HG02763 (cell line): ENCODE measurements around the gene TMCO4.

Experiments
- ATAC-seq: cut with Tn5 transposase; IDR thresholded peaks from one replicate; pipeline ENCODE4 v1.9.1; 2021; ENCODE audit warnings: mild to moderate bottlenecking, moderate library complexity; ENCODE audit not compliant: unreplicated experiment

Gene TMCO4

GRCh38 chr1:19723874-19724273, 75.8 kb downstream of the TMCO4 start:
- no peak for ATAC-seq

GRCh38 chr1:19720973-19721372, 78.7 kb downstream of the TMCO4 start:
- ATAC-seq = no peak

- ATAC-seq = no peak
These were observed 79.5 kb downstream of the TMCO4 start for GRCh38 chr1:19720174-19720573.

GRCh38 chr1:19717467-19717866, 82.2 kb downstream of the TMCO4 start:
- no peak for ATAC-seq

- no peak for ATAC-seq
These were observed 84.1 kb downstream of the TMCO4 start for GRCh38 chr1:19715334-19716203.

- ATAC-seq = no peak
These were observed 86.8 kb downstream of the TMCO4 start for GRCh38 chr1:19712928-19713327.

GRCh38 chr1:19710825-19711611, 88.7 kb downstream of the TMCO4 start:
- ATAC-seq = no peak

GRCh38 chr1:19709260-19709793, 90.4 kb downstream of the TMCO4 start:
- no peak for ATAC-seq

GRCh38 chr1:19708567-19709110, 91.1 kb downstream of the TMCO4 start:
- ATAC-seq = no peak

- no peak for ATAC-seq
These were observed 93.6 kb downstream of the TMCO4 start for GRCh38 chr1:19706136-19706535.

GRCh38 chr1:19705464-19705863, 94.3 kb downstream of the TMCO4 start:
- ATAC-seq = no peak

- no peak for ATAC-seq
These were observed 95.2 kb downstream of the TMCO4 start for GRCh38 chr1:19704247-19705113.

- no peak for ATAC-seq
These were observed 96.4 kb downstream of the TMCO4 start for GRCh38 chr1:19703280-19703679.

- ATAC-seq = no peak
These were observed 99.5 kb downstream of the TMCO4 start for GRCh38 chr1:19700079-19700777.

- no peak for ATAC-seq
These were observed 101.5 kb downstream of the TMCO4 start for GRCh38 chr1:19698181-19698580.

GRCh38 chr1:19696820-19697219, 102.9 kb downstream of the TMCO4 start:
- no peak for ATAC-seq

- ATAC-seq = no peak
These were observed 103.9 kb downstream of the TMCO4 start for GRCh38 chr1:19695772-19696171.

GRCh38 chr1:19694298-19694697, 105.4 kb downstream of the TMCO4 start:
- ATAC-seq = no peak

- no peak for ATAC-seq
These were observed 109.4 kb downstream of the TMCO4 start for GRCh38 chr1:19690342-19690741.

GRCh38 chr1:19689856-19690255, 109.9 kb downstream of the TMCO4 start:
- ATAC-seq = no peak
